Prostate gland (tissue), 2 donors: ENCODE data around the gene NDST1.

Experiments
- CTCF ChIP-seq, 4 experiments: fragments of 200-600 bp in 2 of 4; fragments of 450-650 bp in 2 of 4; sonication (generic) in 2 of 4; IDR thresholded peaks; 1 replicate in 3 of 4; 2 replicates in 1 of 4; pipeline ENCODE4 v1.5.1; 2016 to 2019; ENCODE audit warnings: antibody characterized with exemption in 4 of 4, mild to moderate bottlenecking in 2 of 4, moderate library complexity in 2 of 4
- POLR2AphosphoS5 ChIP-seq: sonication (generic); formaldehyde crosslinking; IDR thresholded peaks from one replicate; pipeline ENCODE4 v1.6.1; 2017; ENCODE audit warnings: antibody characterized with exemption

GRCh38 chr5:150599917-150600511 is 92.1 kb downstream of the NDST1 start:
- TF ChIP-seq CTCF (IDR thresholded peaks at IDR 0.05), result no peak
- no peak for TF ChIP-seq POLR2AphosphoS5
